ENCODE data around the gene SF3A2. TPM values are rescaled to one million over a fixed set of nuclear protein-coding genes. Genes with fewer than 3 reads are reported as not detected.
"Not testable (repeated sequence)": the region's sequence is repeated elsewhere in the genome, so short reads cannot be mapped to it uniquely, and the experiment has no call there.

Gene SF3A2
- total RNA-seq, 2 donors from 2014 or later, result 146 to 147 TPM

GRCh38 chr19:2198317-2198716 lies 38.3 kb upstream of the SF3A2 start:
- Mint-ChIP-seq H3K4me1 (ENCODE audit: low read depth) (no peaks in the 10 kb centered on the region), H3K9me3 (no peaks in the 10 kb centered on the region), H3K27me3 (ENCODE audit: low read depth) (no peaks in the 10 kb centered on the region), H3K4me3 (no peak overlapping the region), H3K36me3 (ENCODE audit: insufficient read depth in 2 of 2) (peaks cover 2 to 8% of the 10 kb centered on the region in 2 donors), H3K27ac (no peak overlapping the region)
- DNase-seq (no peak), ATAC-seq (replicated peaks in 1 of 2) (no peak)

- DNase-seq (no peak), ATAC-seq (replicated peaks in 1 of 2) (no peak)
- Mint-ChIP-seq H3K27ac (no peak overlapping the region), H3K36me3 (ENCODE audit: insufficient read depth in 2 of 2) (peaks cover 4 to 7% of the 10 kb centered on the region in 2 donors), H3K27me3 (ENCODE audit: low read depth) (no peaks in the 10 kb centered on the region), H3K9me3 (no peaks in the 10 kb centered on the region), H3K4me3 (no peak overlapping the region), H3K4me1 (ENCODE audit: low read depth) (no peaks in the 10 kb centered on the region)
These were observed 37.4 kb upstream of the SF3A2 start for GRCh38 chr19:2199215-2199614.

GRCh38 chr19:2199861-2200623 lies 36.6 kb upstream of the SF3A2 start:
- Mint-ChIP-seq H3K36me3 (ENCODE audit: insufficient read depth in 2 of 2) (peaks cover 4 to 7% of the 10 kb centered on the region in 2 donors), H3K27ac (no peak overlapping the region), H3K9me3 (no peaks in the 10 kb centered on the region), H3K4me3 (no peak overlapping the region), H3K4me1 (ENCODE audit: low read depth) (no peaks in the 10 kb centered on the region), H3K27me3 (ENCODE audit: low read depth) (no peaks in the 10 kb centered on the region)
- ATAC-seq (replicated peaks in 1 of 2) (peak in 1 of 2 donors; percentile 5), DNase-seq (no peak)

- H3K9me3 Mint-ChIP-seq; H3K27ac Mint-ChIP-seq; ATAC-seq (replicated peaks in 1 of 2); H3K4me1 Mint-ChIP-seq (ENCODE audit: low read depth); H3K4me3 Mint-ChIP-seq; H3K27me3 Mint-ChIP-seq (ENCODE audit: low read depth); DNase-seq; H3K36me3 Mint-ChIP-seq (ENCODE audit: insufficient read depth in 2 of 2): not testable (repeated sequence)
These were observed 35.9 kb upstream of the SF3A2 start for GRCh38 chr19:2200624-2201294.

- no peak for DNase-seq
- H3K36me3 Mint-ChIP-seq (ENCODE audit: insufficient read depth in 2 of 2), result peaks cover 5 to 6% of the 10 kb centered on the region in 2 donors
- no peak overlapping the region for H3K4me3 Mint-ChIP-seq
- no peak for ATAC-seq (replicated peaks in 1 of 2)
- H3K27me3 Mint-ChIP-seq (ENCODE audit: low read depth), result no peaks in the 10 kb centered on the region
- no peak overlapping the region for H3K27ac Mint-ChIP-seq
- H3K9me3 Mint-ChIP-seq, result no peaks in the 10 kb centered on the region
- H3K4me1 Mint-ChIP-seq (ENCODE audit: low read depth), result no peaks in the 10 kb centered on the region
These were observed 35.0 kb upstream of the SF3A2 start for GRCh38 chr19:2201473-2202148.

GRCh38 chr19:2202366-2202765 lies 34.3 kb upstream of the SF3A2 start:
- Mint-ChIP-seq H3K27ac (no peak overlapping the region), H3K4me3 (no peak overlapping the region), H3K27me3 (ENCODE audit: low read depth) (no peaks in the 10 kb centered on the region), H3K4me1 (ENCODE audit: low read depth) (no peaks in the 10 kb centered on the region), H3K36me3 (ENCODE audit: insufficient read depth in 2 of 2) (peaks cover 2 to 5% of the 10 kb centered on the region in 2 donors), H3K9me3 (no peaks in the 10 kb centered on the region)
- ATAC-seq (replicated peaks in 1 of 2) (no peak), DNase-seq (no peak)

- Mint-ChIP-seq H3K36me3 (ENCODE audit: insufficient read depth in 2 of 2) (peaks cover 5 to 6% of the 10 kb centered on the region in 2 donors), H3K4me1 (ENCODE audit: low read depth) (no peaks in the 10 kb centered on the region), H3K27me3 (ENCODE audit: low read depth) (no peaks in the 10 kb centered on the region), H3K9me3 (no peaks in the 10 kb centered on the region), H3K27ac (no peak overlapping the region), H3K4me3 (no peak overlapping the region)
- ATAC-seq (replicated peaks in 1 of 2), result no peak
- no peak for DNase-seq
These were observed 29.6 kb upstream of the SF3A2 start for GRCh38 chr19:2207008-2207407.

GRCh38 chr19:2207991-2208860 lies 28.4 kb upstream of the SF3A2 start:
- Mint-ChIP-seq H3K4me1 (ENCODE audit: low read depth) (no peaks in the 10 kb centered on the region), H3K9me3 (no peaks in the 10 kb centered on the region), H3K4me3 (no peak overlapping the region), H3K27ac (no peak overlapping the region), H3K36me3 (ENCODE audit: insufficient read depth in 2 of 2) (peaks cover 4 to 6% of the 10 kb centered on the region in 2 donors), H3K27me3 (ENCODE audit: low read depth) (no peaks in the 10 kb centered on the region)
- ATAC-seq (replicated peaks in 1 of 2) (peak in 1 of 2 donors; percentile 43), DNase-seq (peak; percentile 23 to 28)

GRCh38 chr19:2208975-2209374 lies 27.6 kb upstream of the SF3A2 start:
- Mint-ChIP-seq H3K9me3 (no peaks in the 10 kb centered on the region), H3K27me3 (ENCODE audit: low read depth) (no peaks in the 10 kb centered on the region), H3K36me3 (ENCODE audit: insufficient read depth in 2 of 2) (peaks cover 4 to 6% of the 10 kb centered on the region in 2 donors), H3K4me1 (ENCODE audit: low read depth) (no peaks in the 10 kb centered on the region), H3K27ac (no peak overlapping the region), H3K4me3 (no peak overlapping the region)
- DNase-seq (no peak), ATAC-seq (replicated peaks in 1 of 2) (no peak)

GRCh38 chr19:2209408-2209807 lies 27.2 kb upstream of the SF3A2 start:
- Mint-ChIP-seq H3K36me3 (ENCODE audit: insufficient read depth in 2 of 2) (peaks cover 2 to 6% of the 10 kb centered on the region in 2 donors), H3K9me3 (no peaks in the 10 kb centered on the region), H3K4me3 (no peak overlapping the region), H3K27me3 (ENCODE audit: low read depth) (no peaks in the 10 kb centered on the region), H3K4me1 (ENCODE audit: low read depth) (no peaks in the 10 kb centered on the region), H3K27ac (no peak overlapping the region)
- DNase-seq (no peak), ATAC-seq (replicated peaks in 1 of 2) (no peak)

- Mint-ChIP-seq H3K9me3 (no peaks in the 10 kb centered on the region), H3K27ac (no peak overlapping the region), H3K4me3 (no peak overlapping the region), H3K27me3 (ENCODE audit: low read depth) (no peaks in the 10 kb centered on the region), H3K36me3 (ENCODE audit: insufficient read depth in 2 of 2) (peaks cover 2 to 6% of the 10 kb centered on the region in 2 donors), H3K4me1 (ENCODE audit: low read depth) (peaks cover 8% of the 10 kb centered on the region)
- DNase-seq (no peak), ATAC-seq (replicated peaks in 1 of 2) (no peak)
These were observed 26.4 kb upstream of the SF3A2 start for GRCh38 chr19:2210206-2210605.

GRCh38 chr19:2210987-2211740 lies 25.5 kb upstream of the SF3A2 start:
- H3K4me3 Mint-ChIP-seq, result no peak overlapping the region
- H3K36me3 Mint-ChIP-seq (ENCODE audit: insufficient read depth in 2 of 2), result peaks cover 0 to 6% of the 10 kb centered on the region in 2 donors
- no peak for ATAC-seq (replicated peaks in 1 of 2)
- no peak overlapping the region for H3K27ac Mint-ChIP-seq
- peaks cover 10% of the 10 kb centered on the region for H3K4me1 Mint-ChIP-seq (ENCODE audit: low read depth)
- H3K27me3 Mint-ChIP-seq (ENCODE audit: low read depth), result no peaks in the 10 kb centered on the region
- no peak for DNase-seq
- H3K9me3 Mint-ChIP-seq, result no peaks in the 10 kb centered on the region

All from activated T-cell treated with anti-CD3 and anti-CD28 coated beads, Interleukin-2, amount 50 U/mL, for 72 hours (primary cell).